ENCODE data around the gene DNAJB11. TPM values are rescaled to one million over a fixed set of nuclear protein-coding genes. Genes with fewer than 3 reads are reported as not detected.

Gene DNAJB11
- total and polyA plus RNA-seq, 10 donors, result 27.5 to 98.2 (median 42.2) TPM

GRCh38 chr3:186624598-186624997 lies 54.1 kb downstream of the DNAJB11 start:
- H3K4me3 ChIP-seq, result no peak overlapping the region
- DNase-seq, result no peak
- no peaks in the 10 kb centered on the region for H3K36me3 ChIP-seq
- TF ChIP-seq POLR2AphosphoS5 (IDR thresholded peaks at IDR 0.05) (no peak), CTCF (IDR thresholded peaks at IDR 0.05 in 8 of 11, conservative IDR thresholded peaks at IDR 0.05 in 3 of 11) (no peak), POLR2A (IDR thresholded peaks at IDR 0.05) (no peak)
- H3K27ac ChIP-seq, result no peak overlapping the region
- peaks cover 0 to 30% (median 0%) of the 10 kb centered on the region in 7 donors for H3K27me3 ChIP-seq (replicated peaks in 1 of 7)
- no peaks in the 10 kb centered on the region for H3K9me3 ChIP-seq
- intact Hi-C loops (cut with DNase I; ENCODE audit: low total_unique reads), result no loop called here
- no peaks in the 10 kb centered on the region for H3K4me1 ChIP-seq
- 73 to 85% (median 81%) methylated on average over 4 of the region's 4 CpGs for WGBS, 5 donors

GRCh38 chr3:186625600-186626042 lies 55.1 kb downstream of the DNAJB11 start:
- 71 to 77% (median 74%) methylated on average over 4 of the region's 4 CpGs for WGBS, 5 donors
- no peaks in the 10 kb centered on the region for H3K9me3 ChIP-seq
- no peak for DNase-seq
- H3K27me3 ChIP-seq (replicated peaks in 1 of 7), result peaks cover 0 to 23% (median 0%) of the 10 kb centered on the region in 7 donors
- H3K27ac ChIP-seq, result no peak overlapping the region
- H3K4me1 ChIP-seq, result no peaks in the 10 kb centered on the region
- H3K36me3 ChIP-seq, result no peaks in the 10 kb centered on the region
- TF ChIP-seq POLR2A (IDR thresholded peaks at IDR 0.05) (no peak), POLR2AphosphoS5 (IDR thresholded peaks at IDR 0.05) (no peak), CTCF (IDR thresholded peaks at IDR 0.05 in 8 of 11, conservative IDR thresholded peaks at IDR 0.05 in 3 of 11) (no peak)
- H3K4me3 ChIP-seq, result no peak overlapping the region
- intact Hi-C loops (cut with DNase I; ENCODE audit: low total_unique reads), result no loop called here

- H3K36me3 ChIP-seq, result no peaks in the 10 kb centered on the region
- no peak overlapping the region for H3K4me3 ChIP-seq
- peaks cover 0 to 21% (median 0%) of the 10 kb centered on the region in 7 donors for H3K27me3 ChIP-seq (replicated peaks in 1 of 7)
- intact Hi-C loops (cut with DNase I; ENCODE audit: low total_unique reads), result no loop called here
- no peak for DNase-seq
- no peak overlapping the region for H3K27ac ChIP-seq
- H3K9me3 ChIP-seq, result no peaks in the 10 kb centered on the region
- 58 to 80% (median 63%) methylated on average over 7 of the region's 7 CpGs for WGBS, 5 donors
- TF ChIP-seq CTCF (IDR thresholded peaks at IDR 0.05 in 8 of 11, conservative IDR thresholded peaks at IDR 0.05 in 3 of 11) (no peak), POLR2A (IDR thresholded peaks at IDR 0.05) (no peak), POLR2AphosphoS5 (IDR thresholded peaks at IDR 0.05) (no peak)
- H3K4me1 ChIP-seq, result no peaks in the 10 kb centered on the region
Measured at GRCh38 chr3:186626254-186626847, 55.8 kb downstream of the DNAJB11 start.

- H3K27me3 ChIP-seq (replicated peaks in 1 of 7), result peaks cover 0 to 21% (median 0%) of the 10 kb centered on the region in 7 donors
- no peak overlapping the region for H3K27ac ChIP-seq
- H3K9me3 ChIP-seq, result no peaks in the 10 kb centered on the region
- TF ChIP-seq POLR2AphosphoS5 (IDR thresholded peaks at IDR 0.05) (no peak), CTCF (IDR thresholded peaks at IDR 0.05 in 8 of 11, conservative IDR thresholded peaks at IDR 0.05 in 3 of 11) (no peak), POLR2A (IDR thresholded peaks at IDR 0.05) (no peak)
- no peaks in the 10 kb centered on the region for H3K36me3 ChIP-seq
- no peak overlapping the region for H3K4me3 ChIP-seq
- DNase-seq, result no peak
- WGBS, 5 donors, result 92 to 95% (median 93%) methylated on average over 7 of the region's 7 CpGs
- intact Hi-C loops (cut with DNase I; ENCODE audit: low total_unique reads), result no loop called here
- H3K4me1 ChIP-seq, result no peaks in the 10 kb centered on the region
Measured at GRCh38 chr3:186627852-186628414, 57.4 kb downstream of the DNAJB11 start.

All from spleen (tissue), 11 donors.